ENCODE results near the gene CAMTA1.

- TF ChIP-seq POLR2AphosphoS5 (IDR thresholded peaks at IDR 0.05; ENCODE audit: low read depth, low read length): no peak
- no peak for TF ChIP-seq EZH2phosphoT487 (IDR thresholded peaks at IDR 0.05; ENCODE audit: borderline replicate concordance)
- TF ChIP-seq REST (IDR thresholded peaks at IDR 0.05; ENCODE audit: low read depth): no peak
- TF ChIP-seq CTCF (IDR thresholded peaks at IDR 0.05 in 2 of 3, conservative IDR thresholded peaks at IDR 0.05 in 1 of 3; ENCODE audit: borderline replicate concordance in 1 of 3, insufficient read depth in 1 of 3, low read depth in 2 of 3, low read length in 2 of 3): no peak
- no peak for TF ChIP-seq ATF3 (IDR thresholded peaks at IDR 0.05)
- no peak for TF ChIP-seq FOSL1 (IDR thresholded peaks at IDR 0.05; ENCODE audit: low read depth)
- TF ChIP-seq SRF (IDR thresholded peaks at IDR 0.05; ENCODE audit: low read depth): no peak
- no peak for TF ChIP-seq MAX (IDR thresholded peaks at IDR 0.05)
Observed at GRCh38 chr1:7538849-7539768, 753.9 kb downstream of the CAMTA1 start.

All from HCT116 (cell line).